Measurements from ENCODE around the gene VSTM2A.
"Not testable (repeated sequence)": the region's sequence is repeated elsewhere in the genome, so short reads cannot be mapped to it uniquely, and the experiment has no call there.

Gene VSTM2A, protein sequence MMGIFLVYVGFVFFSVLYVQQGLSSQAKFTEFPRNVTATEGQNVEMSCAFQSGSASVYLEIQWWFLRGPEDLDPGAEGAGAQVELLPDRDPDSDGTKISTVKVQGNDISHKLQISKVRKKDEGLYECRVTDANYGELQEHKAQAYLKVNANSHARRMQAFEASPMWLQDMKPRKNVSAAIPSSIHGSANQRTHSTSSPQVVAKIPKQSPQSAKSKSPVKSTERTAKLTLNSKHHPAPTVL

DNA sequence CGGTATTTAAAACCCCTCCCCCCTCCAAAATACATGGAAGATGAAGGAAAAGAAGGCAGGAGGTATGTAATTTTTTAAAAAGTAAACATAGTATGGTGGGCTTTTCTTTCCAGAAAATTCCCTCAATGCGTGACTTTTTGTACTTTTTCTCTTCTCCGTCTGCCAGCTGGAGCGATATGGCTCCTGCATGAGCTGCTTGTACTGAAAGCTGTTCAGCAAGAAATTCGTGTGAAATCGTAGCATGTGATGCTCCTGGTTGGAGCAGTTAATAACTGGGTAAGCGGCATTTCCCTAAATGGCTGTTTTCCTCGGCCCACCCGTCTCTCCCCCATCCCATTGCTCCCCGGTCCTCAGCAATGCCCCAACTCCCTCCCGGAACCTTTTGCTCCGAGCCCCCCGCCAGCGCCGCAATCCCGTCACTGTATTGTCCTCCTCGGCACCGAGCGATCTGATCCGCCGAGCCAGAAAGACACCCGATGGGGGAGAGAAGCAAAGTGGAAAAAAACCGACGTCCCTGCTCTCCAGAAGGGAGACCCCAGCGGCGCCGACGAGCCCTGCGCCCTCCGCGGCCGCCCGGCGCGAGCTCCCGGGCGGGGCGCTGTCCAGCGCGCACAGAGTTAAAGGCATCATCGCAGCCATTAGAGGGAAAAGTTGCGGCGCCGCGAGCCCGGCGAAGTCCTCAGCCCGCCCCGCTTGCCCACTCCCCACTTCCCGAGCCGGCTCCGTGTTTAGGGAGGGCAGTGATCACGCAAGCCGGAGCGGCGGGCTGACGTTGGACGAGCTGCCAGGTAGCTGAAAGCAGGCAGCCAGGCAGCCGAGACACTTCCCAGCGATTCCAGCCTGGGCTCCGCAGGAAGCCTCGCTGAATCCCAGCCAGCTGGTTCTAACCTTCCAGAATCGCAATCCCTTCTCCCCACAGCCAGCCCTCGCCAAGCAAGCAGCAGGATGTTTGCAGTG, at the start of gene VSTM2A:
Gene VSTM2A (plus strand): TSS at position 707 of the 957 bp plus-strand sequence. CDS start 356 bp downstream, outside the sequence.
- TF ChIP-seq, protein P1, sequence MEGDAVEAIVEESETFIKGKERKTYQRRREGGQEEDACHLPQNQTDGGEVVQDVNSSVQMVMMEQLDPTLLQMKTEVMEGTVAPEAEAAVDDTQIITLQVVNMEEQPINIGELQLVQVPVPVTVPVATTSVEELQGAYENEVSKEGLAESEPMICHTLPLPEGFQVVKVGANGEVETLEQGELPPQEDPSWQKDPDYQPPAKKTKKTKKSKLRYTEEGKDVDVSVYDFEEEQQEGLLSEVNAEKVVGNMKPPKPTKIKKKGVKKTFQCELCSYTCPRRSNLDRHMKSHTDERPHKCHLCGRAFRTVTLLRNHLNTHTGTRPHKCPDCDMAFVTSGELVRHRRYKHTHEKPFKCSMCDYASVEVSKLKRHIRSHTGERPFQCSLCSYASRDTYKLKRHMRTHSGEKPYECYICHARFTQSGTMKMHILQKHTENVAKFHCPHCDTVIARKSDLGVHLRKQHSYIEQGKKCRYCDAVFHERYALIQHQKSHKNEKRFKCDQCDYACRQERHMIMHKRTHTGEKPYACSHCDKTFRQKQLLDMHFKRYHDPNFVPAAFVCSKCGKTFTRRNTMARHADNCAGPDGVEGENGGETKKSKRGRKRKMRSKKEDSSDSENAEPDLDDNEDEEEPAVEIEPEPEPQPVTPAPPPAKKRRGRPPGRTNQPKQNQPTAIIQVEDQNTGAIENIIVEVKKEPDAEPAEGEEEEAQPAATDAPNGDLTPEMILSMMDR (conservative IDR thresholded peaks at IDR 0.05; ENCODE audit: low read depth, low read length): no peak
- no peak for DNase-seq (ENCODE audit: low read depth)
- no peak within 1 kb of the TSS for H3K4me3 ChIP-seq (ENCODE audit: low read depth, low read length)

- DNase-seq (ENCODE audit: low read depth); H3K4me3 ChIP-seq (ENCODE audit: low read depth, low read length): not testable (repeated sequence)
Measured at GRCh38 chr7:54504531-54504930, 37.6 kb upstream of the VSTM2A start.

DNA sequence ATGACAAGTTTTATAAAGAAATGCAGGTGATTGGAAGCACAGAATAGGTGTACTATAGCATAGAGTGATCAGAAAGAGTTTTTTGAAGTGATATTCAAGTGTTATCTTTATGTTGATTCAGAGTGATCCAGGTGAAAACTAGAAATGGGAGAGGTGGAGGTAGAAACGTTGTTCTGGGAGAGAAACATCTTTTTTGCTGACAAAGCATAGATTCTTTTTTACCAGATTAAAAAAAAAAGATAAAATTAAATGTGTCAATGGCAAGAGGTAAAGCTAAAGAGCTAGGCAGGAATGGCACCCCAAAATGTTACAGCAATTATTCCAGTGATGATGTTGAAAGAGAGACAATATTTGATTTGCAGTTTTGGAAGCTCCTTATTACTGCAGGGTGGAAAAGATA, 12.6 kb upstream of the VSTM2A start:
- no peak for DNase-seq (ENCODE audit: low read depth)
- H3K4me3 ChIP-seq (ENCODE audit: low read depth, low read length): no peak overlapping the region
- TF ChIP-seq, protein P1 (conservative IDR thresholded peaks at IDR 0.05; ENCODE audit: low read depth, low read length): no peak

- no peak overlapping the region for H3K4me3 ChIP-seq (ENCODE audit: low read depth, low read length)
- TF ChIP-seq, protein P1 (conservative IDR thresholded peaks at IDR 0.05; ENCODE audit: low read depth, low read length): no peak
- no peak for DNase-seq (ENCODE audit: low read depth)
Measured at GRCh38 chr7:54538122-54538521, 4.1 kb upstream of the VSTM2A start.

DNA sequence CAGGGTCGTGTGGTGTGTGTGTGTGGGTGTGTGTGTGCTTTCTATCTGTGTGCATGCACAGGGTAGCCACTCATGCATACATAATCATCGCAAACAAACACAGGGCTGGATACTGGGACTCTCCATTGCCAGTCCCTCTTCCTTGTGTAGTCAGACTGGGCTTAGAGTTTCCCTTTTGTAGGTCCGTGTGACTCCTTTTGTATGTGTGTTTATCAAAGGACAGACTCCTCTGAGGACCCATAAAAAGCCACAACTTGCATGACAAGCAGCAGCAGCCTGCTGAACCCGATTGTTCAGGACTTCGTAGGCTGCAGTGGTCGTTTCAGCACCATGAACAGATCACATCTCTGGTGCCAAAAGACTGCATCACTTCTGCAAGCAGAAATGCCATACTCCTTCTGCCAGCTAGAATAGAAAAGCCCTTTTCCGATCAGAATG, 895 bp downstream of the VSTM2A start:
- TF ChIP-seq, protein P1 (conservative IDR thresholded peaks at IDR 0.05; ENCODE audit: low read depth, low read length): no peak
- peak; percentile 13 for DNase-seq (ENCODE audit: low read depth)
- no peak overlapping the region for H3K4me3 ChIP-seq (ENCODE audit: low read depth, low read length)

DNA sequence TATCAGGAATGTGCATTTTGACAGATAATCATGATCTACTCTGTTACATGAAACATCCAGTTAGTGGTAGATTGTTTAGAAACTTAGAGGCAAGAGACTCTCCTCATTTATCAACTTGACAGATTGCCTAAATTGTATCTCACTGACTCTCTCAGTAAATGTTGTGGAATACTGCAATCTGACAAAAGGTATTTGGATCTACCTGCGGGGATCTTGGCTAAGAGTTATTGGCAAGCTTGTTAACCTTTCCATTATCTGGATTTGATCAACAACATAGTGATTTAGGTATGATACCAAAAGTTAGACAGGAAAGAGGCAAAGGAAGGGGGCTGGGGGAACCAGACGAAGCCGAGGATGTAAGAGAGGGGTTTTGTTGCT, 2.0 kb downstream of the VSTM2A start:
- no peak overlapping the region for H3K4me3 ChIP-seq (ENCODE audit: low read depth, low read length)

More for the DNA sequence above, 2.0 kb downstream of the VSTM2A start:
- DNase-seq (ENCODE audit: low read depth): no peak
- TF ChIP-seq, protein P1 (conservative IDR thresholded peaks at IDR 0.05; ENCODE audit: low read depth, low read length): no peak

Data from choroid plexus epithelial cell (primary cell).